Lung microvascular endothelial cell (primary cell): ENCODE results near the gene GAS7. TPM values are rescaled to one million over a fixed set of nuclear protein-coding genes. Genes with fewer than 3 reads are reported as not detected.
"Not testable (repeated sequence)": the region's sequence is repeated elsewhere in the genome, so short reads cannot be mapped to it uniquely, and the experiment has no call there.

Source experiments
- DNase-seq, 2 donors: peaks; one replicate each; pipeline versions ENCODE4 v3.0.0 to v3.0.0-alpha.2; 2010; ENCODE audit warnings: low read depth in 2 of 2
- total RNA-seq: library from RNA; depleted of rRNA; stranded (reverse); fragments of >200 nt; gene quantifications from 2 replicates; pipeline ENCODE4 v1.2.1, GENCODE V29; 2014

Gene GAS7
- total RNA-seq, 1 donor from 2014 or later = 3.0 TPM

DNA sequence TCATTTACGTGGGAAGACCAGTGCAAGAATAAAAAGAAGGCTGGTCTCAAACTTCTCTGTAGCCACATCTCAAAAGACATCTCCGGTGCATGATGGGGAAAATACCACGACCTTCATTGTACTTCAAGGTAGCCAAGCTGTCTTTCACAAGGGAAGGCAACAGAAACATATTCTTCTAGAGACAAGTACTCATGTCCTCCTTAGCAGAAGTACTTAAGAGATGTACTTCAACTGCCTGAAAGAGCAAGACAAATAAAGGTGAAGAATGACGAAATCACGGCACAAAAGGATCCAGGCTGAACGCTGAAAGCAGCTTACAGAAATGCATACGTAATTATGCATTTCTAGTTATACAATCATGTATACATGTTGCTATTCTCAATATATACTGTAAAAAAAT lies 169.3 kb downstream of the GAS7 start:
- DNase-seq = no peak

GRCh38 chr17:10025976-10026901 lies 172.2 kb downstream of the GAS7 start:
- no peak for DNase-seq

GRCh38 chr17:10025224-10025623 lies 173.2 kb downstream of the GAS7 start:
- DNase-seq = no peak

- no peak for DNase-seq
Observed at GRCh38 chr17:10022416-10022815, 176.0 kb downstream of the GAS7 start.

- DNase-seq = no peak
Observed at GRCh38 chr17:10021272-10021984, 177.0 kb downstream of the GAS7 start.

DNA sequence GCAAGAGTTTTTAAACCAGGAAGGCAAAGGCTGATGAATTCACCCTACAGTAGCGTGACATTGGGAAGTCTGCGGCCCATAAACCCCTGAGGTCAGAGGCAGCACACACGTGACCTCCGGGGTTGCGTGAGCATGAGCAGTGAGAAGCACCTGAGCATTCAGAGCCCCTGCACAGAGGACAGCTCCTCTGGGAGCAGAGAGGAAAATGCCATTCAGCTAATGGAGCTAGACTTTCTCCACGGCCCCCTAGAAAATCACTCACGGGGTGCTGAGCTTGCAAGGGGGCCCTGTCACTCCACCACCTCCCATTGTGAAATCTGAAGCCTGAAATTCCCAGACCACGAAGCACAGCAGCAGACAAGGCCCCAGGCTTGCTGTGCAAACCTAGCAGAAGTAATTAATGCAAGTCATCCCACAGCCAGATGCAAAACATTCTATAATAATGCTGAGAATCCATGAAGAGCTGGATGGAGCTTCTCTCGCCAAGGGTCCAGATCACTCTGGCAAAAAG lies 178.4 kb downstream of the GAS7 start:
- DNase-seq = no peak

DNA sequence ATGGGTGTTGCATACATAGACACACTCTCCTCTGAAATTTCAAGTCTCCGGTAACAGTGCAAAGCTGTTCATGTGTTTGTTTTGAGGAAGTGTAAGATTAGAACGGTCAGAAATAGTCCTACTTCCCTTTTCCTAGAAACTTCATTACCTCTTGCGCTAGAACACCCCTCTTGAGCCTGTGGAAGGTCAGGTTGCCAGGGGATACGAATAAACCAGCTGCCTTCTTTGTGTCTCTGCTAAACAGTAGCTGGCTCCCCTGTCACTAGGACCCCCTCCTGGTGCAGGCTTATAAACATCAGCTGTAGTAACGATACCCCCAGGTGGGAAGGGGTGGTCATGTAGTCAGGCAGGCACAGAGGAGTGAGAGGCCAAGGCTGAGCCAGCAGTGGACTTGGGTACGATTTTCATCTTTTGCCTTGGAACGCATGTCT lies 179.9 kb downstream of the GAS7 start:
- no peak for DNase-seq

DNA sequence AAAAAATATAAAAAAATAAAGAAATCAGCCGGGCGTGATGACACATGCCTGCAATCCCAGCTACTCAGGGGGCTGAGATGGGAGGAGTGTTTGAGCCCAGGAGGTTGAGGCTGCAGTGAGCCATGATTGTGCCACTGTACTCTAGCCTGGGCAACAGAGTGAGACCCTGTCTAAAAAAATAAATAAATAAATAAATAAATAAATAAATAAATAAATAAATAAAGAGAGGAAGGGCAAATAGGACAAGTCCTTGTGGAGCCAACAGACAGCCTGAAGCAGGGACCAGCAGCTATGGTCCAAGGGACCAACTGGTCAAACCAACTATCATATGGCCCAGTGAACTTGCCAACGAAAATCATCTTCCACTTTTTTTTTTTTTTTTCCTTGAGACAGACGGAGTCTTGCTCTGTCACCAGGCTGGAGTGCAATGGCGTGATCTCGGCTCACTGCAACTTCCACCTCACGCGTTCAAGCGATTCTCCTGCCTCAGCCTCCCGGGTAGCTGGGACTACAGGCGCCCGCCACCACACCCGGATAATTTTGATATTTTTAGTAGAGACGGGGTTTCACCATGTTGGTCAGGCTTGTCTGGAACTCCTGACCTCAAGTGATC lies 181.3 kb downstream of the GAS7 start:
- DNase-seq = not testable (repeated sequence)

GRCh38 chr17:10013365-10014112 lies 184.9 kb downstream of the GAS7 start:
- no peak for DNase-seq

DNA sequence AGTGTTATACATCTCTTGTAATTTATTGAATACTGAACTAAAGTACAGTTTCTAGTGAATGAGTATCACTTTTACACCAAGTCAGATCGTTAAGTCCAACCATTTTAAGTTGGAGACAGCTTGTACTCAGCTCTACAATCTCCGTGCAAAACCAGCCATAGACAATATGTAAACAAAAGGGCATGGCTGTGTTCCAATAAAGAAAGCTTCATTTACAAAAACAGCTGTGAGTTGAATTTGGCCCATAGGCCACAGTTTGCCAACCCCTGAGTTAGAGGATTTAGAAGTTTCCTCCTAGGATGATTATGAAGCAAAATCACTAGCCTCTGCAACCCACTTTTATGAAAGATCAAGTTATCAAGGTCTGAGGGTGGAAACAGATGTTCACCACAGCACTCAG lies 187.7 kb downstream of the GAS7 start:
- DNase-seq = no peak

DNA sequence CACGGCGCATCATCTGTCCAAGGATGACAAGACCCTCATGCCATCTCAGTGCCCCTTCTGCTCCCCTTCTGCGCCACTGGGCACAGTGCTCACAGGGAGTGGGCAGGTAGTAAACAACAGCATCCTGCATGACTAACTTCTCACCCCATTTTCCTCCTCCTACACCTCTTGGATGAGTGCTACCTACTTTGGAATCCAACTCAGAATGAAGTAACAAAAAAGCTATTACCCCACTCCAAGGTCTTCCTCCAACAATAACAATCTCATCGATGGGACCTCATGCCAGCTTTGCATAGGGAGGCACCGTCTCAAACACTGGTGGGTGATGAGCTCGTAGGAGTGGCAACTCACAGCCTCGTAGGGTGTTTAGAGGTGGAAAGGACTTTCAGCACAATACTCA lies 194.7 kb downstream of the GAS7 start:
- DNase-seq = no peak

DNA sequence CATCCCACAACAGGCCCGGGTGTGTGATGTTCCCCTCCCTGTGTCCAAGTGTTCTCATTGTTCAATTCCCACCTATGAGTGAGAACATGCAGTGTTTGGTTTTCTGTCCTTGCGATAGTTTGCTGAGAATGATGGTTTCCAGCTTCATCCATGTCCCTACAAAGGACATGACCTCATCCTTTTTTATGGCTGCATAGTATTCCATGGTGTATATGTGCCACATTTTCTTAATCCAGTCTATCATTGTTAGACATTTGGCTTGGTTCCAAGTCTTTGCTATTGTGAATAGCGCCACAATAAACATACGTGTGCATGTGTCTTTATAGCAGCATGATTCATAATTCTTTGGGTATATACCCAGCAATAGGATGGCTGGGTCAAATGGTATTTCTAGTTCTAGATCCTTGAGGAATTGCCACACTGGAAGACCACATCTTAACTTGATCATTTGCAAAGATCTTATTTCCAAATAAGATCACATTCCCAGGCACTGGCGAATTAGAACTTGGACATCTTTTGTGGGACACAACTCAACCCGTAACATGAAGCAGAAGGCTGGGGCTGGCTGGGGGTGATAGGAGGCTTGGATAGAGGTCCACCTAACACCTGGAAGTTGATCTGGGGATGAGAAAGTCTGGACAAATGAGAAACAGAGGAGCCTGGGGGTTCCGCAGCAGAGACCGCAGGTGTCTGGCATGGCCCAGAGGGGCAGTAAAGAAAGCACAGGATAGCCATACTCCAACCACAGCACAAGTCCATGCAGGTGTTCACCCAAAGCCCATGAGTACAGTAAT lies 195.6 kb downstream of the GAS7 start:
- DNase-seq = not testable (repeated sequence)

DNA sequence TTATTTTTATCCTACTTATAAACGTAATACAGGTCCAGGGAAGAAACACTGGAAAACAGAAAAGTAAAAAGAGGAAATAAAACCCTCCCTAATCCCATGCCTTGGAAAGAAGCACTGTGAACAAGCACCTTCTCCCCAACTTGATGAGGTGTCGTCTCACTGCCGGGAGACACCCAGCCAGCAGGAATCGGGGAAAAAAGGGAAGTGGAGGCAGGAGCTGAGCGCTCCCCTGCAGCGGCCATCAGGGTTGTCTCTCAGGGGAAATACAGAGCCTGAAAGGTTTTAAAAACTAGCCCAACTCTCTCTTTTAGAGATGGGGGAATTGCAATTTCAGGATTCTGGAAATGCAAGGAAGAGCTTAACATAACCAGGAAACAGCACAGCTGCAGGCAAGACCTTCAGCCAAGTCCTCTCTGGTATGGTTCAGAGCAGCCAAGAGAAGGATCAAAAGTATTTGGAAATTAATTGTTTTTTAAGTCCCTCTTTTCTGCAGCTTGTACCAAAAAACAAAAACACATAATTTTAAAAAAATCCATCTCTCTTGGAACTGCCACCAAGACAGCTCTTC lies 197.0 kb downstream of the GAS7 start:
- DNase-seq = no peak

- no peak for DNase-seq
Observed at GRCh38 chr17:9999919-10000695, 198.3 kb downstream of the GAS7 start.

- DNase-seq = no peak
Observed at GRCh38 chr17:9998060-9998459, 200.3 kb downstream of the GAS7 start.

GRCh38 chr17:9994761-9995160 lies 203.6 kb downstream of the GAS7 start:
- DNase-seq = no peak

DNA sequence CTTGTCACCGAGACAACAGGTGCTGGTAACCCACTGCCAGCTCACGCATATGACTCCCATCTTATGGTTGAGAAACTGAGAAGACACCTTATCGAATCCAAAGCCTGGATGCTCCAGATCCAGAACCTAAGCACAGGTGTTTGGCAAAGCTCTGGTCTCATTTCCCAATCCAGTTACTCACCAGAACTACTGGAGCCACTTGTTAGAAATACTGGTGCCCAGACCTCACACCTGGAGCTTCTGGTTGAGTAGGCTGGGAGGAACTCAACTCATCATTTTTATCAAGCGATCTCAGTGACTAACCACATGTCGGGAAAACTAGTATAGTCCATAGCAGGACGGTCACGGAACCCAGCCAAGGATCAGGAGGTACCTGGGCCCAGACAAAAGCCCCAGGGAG lies 206.6 kb downstream of the GAS7 start:
- no peak for DNase-seq

GRCh38 chr17:9991351-9991750 lies 207.1 kb downstream of the GAS7 start:
- no peak for DNase-seq
